D341Med (cell line): ENCODE results near the gene CYP1A1.

Source experiments
- DNase-seq: peaks from one replicate; pipeline ENCODE4 v3.0.0; 2012; ENCODE audit warnings: low spot score

Gene CYP1A1, protein sequence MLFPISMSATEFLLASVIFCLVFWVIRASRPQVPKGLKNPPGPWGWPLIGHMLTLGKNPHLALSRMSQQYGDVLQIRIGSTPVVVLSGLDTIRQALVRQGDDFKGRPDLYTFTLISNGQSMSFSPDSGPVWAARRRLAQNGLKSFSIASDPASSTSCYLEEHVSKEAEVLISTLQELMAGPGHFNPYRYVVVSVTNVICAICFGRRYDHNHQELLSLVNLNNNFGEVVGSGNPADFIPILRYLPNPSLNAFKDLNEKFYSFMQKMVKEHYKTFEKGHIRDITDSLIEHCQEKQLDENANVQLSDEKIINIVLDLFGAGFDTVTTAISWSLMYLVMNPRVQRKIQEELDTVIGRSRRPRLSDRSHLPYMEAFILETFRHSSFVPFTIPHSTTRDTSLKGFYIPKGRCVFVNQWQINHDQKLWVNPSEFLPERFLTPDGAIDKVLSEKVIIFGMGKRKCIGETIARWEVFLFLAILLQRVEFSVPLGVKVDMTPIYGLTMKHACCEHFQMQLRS

DNA sequence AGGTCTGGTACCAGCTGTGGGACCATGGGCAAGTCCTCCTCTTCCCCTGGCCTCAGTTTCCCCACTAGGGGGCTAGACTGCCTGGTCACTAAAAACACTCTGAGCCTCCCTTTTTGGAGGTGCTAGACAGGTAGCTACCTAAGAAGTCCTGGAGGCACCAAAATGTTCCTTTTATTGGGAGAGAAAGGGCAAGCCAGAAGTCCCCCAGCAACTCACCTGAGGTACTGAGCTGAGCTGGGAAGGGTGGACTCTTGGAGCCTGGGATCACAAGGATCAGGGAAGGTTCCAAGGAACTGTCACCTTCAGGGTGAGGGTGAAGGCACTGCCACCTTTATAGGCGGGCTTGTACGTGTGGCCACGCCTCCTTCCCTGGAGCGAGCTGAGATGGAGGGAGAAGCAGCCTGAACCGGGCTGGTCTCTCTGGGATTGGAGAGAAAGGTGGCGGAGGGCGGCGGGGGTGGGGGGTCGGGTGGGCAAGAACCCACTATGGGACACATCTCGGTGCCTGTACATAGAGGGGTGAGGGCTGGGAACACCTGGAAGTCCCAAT lies at the start of gene CYP1A1:
CYP1A1 (minus strand) TSS at position 304 of the 550 bp plus-strand sequence. CDS start 2,431 bp downstream, outside the sequence.
- DNase-seq: peak; percentile 57

GRCh38 chr15:74773731-74774252 lies 48.5 kb upstream of the CYP1A1 start:
- DNase-seq: no peak

GRCh38 chr15:74773329-74773728 lies 48.0 kb upstream of the CYP1A1 start:
- DNase-seq: no peak

DNA sequence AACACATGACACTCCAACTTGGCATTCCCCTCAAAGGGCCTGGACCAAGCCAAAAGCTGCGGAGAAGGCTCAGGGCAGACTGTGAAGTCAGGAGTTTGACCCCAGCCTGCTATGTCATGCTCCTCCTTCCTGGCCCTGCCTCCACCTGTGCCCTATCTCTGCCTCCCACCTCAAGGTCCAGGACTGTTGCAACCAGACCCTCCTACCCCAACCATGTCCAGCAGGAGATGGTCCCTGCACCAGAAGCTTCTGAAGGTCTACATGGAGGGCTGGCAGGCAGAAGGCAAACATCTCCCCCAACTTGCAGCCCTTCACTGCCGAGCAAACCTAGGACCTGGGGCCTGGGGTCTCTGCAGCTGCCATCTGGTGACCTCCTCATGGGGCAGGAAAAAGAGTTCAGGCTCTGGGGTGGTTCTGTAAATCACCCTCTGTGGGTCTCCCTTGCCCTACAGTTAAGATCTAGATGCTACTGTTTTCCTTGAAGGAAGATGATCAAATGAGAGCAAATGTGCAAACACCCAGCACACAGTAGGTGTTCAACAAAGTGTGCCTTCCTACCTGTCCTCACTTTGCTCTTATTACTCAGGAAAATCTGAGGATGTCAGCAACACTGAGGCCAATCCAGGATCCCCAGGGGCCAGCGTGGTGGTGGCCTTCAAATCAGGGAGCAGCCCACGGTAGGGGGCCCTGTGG lies 45.0 kb upstream of the CYP1A1 start:
- no peak for DNase-seq

- no peak for DNase-seq
Observed at GRCh38 chr15:74769463-74770025, 44.2 kb upstream of the CYP1A1 start.

DNA sequence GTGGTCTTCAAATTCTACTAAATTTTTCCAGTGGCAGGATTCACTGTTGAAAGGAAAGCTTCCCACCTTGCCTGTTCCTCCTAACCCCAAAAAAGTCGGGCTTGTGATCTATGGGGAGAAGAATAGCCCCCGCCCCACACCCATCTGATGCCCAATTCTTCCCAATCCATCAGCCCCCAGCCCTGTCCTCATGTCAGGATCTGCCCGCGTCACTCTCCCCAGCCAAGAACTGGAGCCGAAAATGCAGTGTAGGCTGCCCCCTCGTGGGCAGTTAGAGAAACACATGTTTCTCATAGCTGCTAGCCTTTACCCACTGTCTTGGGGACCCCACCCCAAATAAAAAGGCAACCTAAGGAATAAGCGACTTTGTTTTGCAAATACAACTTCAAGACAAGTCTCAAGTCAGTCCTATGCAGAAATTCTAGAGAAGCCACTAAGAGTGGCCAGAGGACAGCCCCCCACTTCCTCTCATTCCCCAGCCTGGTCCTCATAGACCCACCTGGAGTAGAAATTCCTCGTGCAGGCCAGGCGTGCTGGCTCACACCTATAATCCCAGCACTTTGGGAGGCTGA lies 43.5 kb upstream of the CYP1A1 start:
- peak; percentile 84 for DNase-seq

GRCh38 chr15:74768099-74768770 lies 42.9 kb upstream of the CYP1A1 start:
- no peak for DNase-seq

DNA sequence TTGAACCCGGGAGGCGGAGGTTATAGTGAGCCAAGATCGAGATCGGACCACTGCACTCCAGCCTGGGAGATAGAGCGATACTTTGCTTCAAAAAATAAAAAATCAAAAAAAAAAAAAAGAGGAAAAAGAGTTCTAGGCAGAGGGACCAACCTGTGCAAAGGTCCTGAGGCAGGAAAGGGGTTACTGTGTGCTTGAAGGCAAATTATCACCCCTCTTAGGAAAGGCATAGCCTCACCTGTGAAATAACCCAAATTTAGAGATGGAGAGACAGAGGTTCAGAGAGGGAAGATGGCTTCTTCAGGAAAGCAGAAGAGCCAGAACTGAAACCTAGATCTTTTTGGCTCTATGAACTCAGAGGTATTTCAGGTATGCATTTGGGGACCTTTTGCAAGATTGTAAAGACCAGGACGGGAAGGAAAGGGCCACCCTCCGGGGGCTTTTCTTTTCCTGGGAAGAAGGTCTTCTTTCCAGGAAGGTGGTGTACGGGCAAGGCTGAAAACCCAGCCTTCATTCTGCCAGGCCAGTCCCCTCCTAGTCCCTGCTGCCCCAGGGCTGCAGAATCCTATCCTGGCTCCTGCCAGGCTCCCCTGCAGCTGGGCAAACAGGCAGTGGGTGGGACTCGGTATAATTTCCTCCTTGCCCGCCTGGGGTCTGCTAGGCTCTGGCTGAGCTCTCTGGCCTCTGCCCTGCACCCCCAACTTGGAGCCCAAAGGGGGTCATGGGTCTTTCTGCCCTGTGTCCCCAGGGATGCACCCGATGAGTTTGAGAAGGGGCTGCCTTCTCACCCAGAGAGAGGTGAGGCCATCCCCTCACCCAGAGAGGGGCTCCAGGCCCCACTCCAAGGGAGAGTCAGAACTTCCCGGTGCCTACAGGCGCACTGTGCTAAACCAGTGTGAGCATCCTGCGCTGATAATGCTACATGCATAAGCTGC lies 42.1 kb upstream of the CYP1A1 start:
- DNase-seq: no peak

DNA sequence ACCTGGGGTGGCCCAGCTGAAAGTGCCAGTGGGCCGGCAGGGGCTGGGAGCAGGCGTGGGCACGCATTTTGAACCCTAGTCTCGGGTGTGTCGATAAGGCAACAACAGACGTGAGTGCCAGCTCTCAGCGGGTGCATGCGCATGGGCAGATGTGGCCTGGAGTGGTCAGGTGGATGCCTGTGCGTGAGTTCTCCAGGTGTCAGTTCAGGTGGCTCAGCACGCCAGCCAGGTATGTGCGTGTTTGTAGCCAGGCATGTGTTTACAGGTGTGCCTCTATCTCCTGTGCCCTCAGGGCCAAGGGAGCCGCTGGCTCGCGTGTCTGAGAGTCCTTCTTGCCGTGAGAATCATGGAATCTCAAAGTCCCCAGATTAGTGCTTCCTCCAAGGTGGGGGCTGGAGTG lies 38.1 kb upstream of the CYP1A1 start:
- no peak for DNase-seq

- DNase-seq: no peak
Observed at GRCh38 chr15:74762791-74763150, 37.4 kb upstream of the CYP1A1 start.

DNA sequence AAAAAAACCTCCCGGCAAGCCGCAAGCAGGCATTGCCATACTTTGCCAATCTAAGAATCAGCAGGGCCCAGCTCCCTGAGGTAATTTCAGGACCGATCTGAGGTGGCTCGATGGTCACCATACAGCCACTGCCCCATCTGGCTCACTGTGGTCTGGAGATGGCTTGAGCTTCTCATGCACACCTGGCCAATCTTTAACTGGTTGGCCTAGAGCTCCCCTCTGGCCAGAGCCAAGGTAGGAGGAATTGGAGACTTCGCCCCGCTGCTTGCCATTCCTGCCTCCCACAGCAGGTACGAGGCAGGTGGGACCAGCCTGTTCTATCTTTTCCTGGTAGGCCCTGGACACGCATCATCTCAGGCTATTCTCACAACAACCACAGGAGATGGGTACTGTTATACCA lies 33.4 kb upstream of the CYP1A1 start:
- DNase-seq: no peak

DNA sequence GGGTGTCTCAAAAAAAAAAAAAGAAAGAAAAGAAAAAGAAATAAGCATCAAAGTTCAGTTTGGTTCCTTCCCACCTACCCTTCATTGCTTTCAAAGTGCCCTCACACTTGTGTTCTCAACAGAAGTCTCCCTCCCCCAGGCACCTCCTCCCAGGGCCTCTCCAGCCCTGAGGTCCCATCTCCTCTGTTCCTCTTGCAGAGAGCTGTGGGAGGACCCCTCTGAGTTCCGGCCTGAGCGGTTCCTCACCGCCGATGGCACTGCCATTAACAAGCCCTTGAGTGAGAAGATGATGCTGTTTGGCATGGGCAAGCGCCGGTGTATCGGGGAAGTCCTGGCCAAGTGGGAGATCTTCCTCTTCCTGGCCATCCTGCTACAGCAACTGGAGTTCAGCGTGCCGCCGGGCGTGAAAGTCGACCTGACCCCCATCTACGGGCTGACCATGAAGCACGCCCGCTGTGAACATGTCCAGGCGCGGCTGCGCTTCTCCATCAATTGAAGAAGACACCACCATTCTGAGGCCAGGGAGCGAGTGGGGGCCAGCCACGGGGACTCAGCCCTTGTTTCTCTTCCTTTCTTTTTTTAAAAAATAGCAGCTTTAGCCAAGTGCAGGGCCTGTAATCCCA lies 29.4 kb upstream of the CYP1A1 start:
- no peak for DNase-seq

DNA sequence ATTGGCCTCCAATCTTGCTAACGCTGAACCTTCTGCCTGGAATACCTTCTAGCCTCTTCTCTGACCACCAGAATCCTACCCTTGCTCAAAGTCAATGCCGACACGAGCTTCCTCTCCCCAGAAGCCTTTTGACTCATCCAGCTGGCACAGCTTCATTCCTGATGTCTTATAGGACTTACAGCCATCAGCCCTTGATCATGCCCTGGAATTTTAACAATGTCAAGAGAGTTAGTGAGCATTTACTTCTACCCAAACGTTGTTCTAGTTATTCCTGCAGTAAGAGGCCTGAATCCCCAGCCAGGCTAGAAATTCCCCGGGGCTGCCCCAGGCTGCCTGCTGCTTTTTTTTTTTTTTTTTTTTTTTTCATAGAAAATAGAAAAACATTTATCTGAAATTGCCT lies 27.2 kb upstream of the CYP1A1 start:
- DNase-seq: no peak

- no peak for DNase-seq
Observed at GRCh38 chr15:74752011-74752410, 26.7 kb upstream of the CYP1A1 start.

DNA sequence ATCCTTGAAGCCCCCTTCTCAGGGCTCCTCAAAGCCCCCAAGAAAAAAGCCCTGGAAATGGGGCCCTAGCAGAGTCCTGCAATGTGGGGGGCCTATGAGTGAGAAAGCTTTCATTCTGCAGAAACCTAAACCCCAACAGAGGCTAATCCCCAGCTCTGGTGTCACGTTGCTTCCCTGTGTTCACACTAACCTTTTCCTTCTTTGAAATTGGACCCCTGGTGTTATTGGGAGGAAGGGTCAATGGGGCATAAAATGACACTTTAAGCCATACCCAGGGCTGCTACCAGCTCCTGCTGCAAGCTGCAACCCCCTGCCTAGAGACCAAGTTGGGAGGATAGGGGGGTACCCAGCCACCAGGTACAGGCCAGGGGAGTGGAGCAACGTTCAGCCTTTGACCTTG lies 25.4 kb upstream of the CYP1A1 start:
- DNase-seq: no peak

GRCh38 chr15:74749832-74750231 lies 24.5 kb upstream of the CYP1A1 start:
- DNase-seq: no peak

- DNase-seq: no peak
Observed at GRCh38 chr15:74748322-74748946, 23.1 kb upstream of the CYP1A1 start, which contains the start of gene CYP1A2. TSS of gene CYP1A2 (plus strand) at chr15:74748845. CDS start at chr15:74749739, 894 bp downstream.

DNA sequence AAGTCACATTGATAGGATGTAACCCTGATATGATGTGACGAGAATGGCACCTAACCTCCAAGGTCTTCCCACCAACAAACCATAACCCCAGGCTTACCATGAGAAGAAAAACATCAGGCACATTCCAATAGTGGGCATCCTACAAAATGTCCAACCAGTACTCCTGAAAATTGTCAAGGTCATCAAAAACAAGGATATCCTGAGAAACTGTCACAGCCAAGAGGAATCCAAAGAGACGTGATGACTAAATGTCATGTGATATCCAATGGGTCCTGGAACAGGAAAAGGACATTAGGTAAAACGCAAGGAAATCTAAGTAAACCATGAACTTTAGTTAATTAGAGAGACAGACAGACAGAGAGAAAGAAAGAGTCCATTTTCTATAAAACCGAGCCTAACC lies 21.1 kb upstream of the CYP1A1 start:
- DNase-seq: no peak

GRCh38 chr15:74742422-74742821 lies 17.1 kb upstream of the CYP1A1 start:
- no peak for DNase-seq
